Inferior parietal cortex (tissue), 1 donor: ENCODE measurements around the gene ITGBL1.
A peak's percentile ranks its signal among the peaks of the same experiment; 100 is the strongest.

Source experiments
- DNase-seq: peaks from one replicate; pipeline ENCODE4 v3.0.0-alpha.2; 2016; ENCODE audit errors: extremely low spot score

Gene ITGBL1

GRCh38 chr13:101695870-101696516, 243.5 kb downstream of the ITGBL1 start:
- no peak for DNase-seq

GRCh38 chr13:101697745-101698144, 245.3 kb downstream of the ITGBL1 start:
- DNase-seq: no peak

GRCh38 chr13:101698400-101698799, 245.9 kb downstream of the ITGBL1 start:
- no peak for DNase-seq

- DNase-seq: peak; percentile 13
These were observed 248.1 kb downstream of the ITGBL1 start for GRCh38 chr13:101700598-101700997.

GRCh38 chr13:101703081-101703480, 250.6 kb downstream of the ITGBL1 start:
- DNase-seq: no peak

- DNase-seq: no peak
These were observed 251.4 kb downstream of the ITGBL1 start for GRCh38 chr13:101703838-101704237.

- no peak for DNase-seq
These were observed 254.2 kb downstream of the ITGBL1 start for GRCh38 chr13:101706651-101707050.

- DNase-seq: no peak
These were observed 255.2 kb downstream of the ITGBL1 start for GRCh38 chr13:101707659-101708058.

- DNase-seq: no peak
These were observed 255.6 kb downstream of the ITGBL1 start for GRCh38 chr13:101708115-101708514.

GRCh38 chr13:101709952-101710351, 257.5 kb downstream of the ITGBL1 start:
- no peak for DNase-seq

- no peak for DNase-seq
These were observed 259.0 kb downstream of the ITGBL1 start for GRCh38 chr13:101711307-101712025.

- DNase-seq: no peak
These were observed 259.5 kb downstream of the ITGBL1 start for GRCh38 chr13:101712026-101712348.

- no peak for DNase-seq
These were observed 261.7 kb downstream of the ITGBL1 start for GRCh38 chr13:101714195-101714594.

- no peak for DNase-seq
These were observed 264.9 kb downstream of the ITGBL1 start for GRCh38 chr13:101717353-101717752.

GRCh38 chr13:101718496-101718895, 266.0 kb downstream of the ITGBL1 start:
- no peak for DNase-seq

- no peak for DNase-seq
These were observed 274.2 kb downstream of the ITGBL1 start for GRCh38 chr13:101726681-101727080.

GRCh38 chr13:101727118-101727517, 274.6 kb downstream of the ITGBL1 start:
- DNase-seq: no peak

- no peak for DNase-seq
These were observed 275.5 kb downstream of the ITGBL1 start for GRCh38 chr13:101728021-101728420.

- no peak for DNase-seq
These were observed 276.1 kb downstream of the ITGBL1 start for GRCh38 chr13:101728615-101729014.

GRCh38 chr13:101730420-101731000, 278.0 kb downstream of the ITGBL1 start:
- DNase-seq: no peak

GRCh38 chr13:101736566-101736965, 284.1 kb downstream of the ITGBL1 start:
- no peak for DNase-seq

GRCh38 chr13:101738336-101738735, 285.9 kb downstream of the ITGBL1 start:
- no peak for DNase-seq
